WTC11 (cell line): ENCODE results near the gene ATP13A5. TPM values are rescaled to one million over a fixed set of nuclear protein-coding genes. Genes with fewer than 3 reads are reported as not detected.

Experiments
- ATAC-seq: fragments of 200-7000 bp; cut with Tn5 transposase; 2 replicates; pipeline ENCODE4 v1.10.0; 2021; ENCODE audit warnings: mild to moderate bottlenecking, moderate library complexity
- CTCF ChIA-PET: fragments of 300-600 bp; sonication (Branson Sonifier 250); formaldehyde crosslinking; loops from one replicate; lab custom pipeline; 2021; ENCODE audit warnings: antibody characterized with exemption; lab: Charles Lee
- POLR2A ChIA-PET: fragments of 350-600 bp; sonication (Branson Sonifier 250); formaldehyde crosslinking; loops from one replicate; lab custom pipeline; 2021; ENCODE audit warnings: antibody characterized with exemption; lab: Charles Lee
- DNase-seq: peaks from one replicate; pipeline ENCODE4 v3.0.0; 2021; ENCODE audit warnings: low spot score
- H3K27ac Mint-ChIP-seq: 2 replicates; pipeline ENCODE4 v1.8.0; 2021; ENCODE audit warnings: mixed read lengths
- H3K27me3 Mint-ChIP-seq: 2 replicates; pipeline ENCODE4 v1.8.0; 2021; ENCODE audit warnings: low read depth, mild to moderate bottlenecking, moderate library complexity, mixed read lengths
- H3K36me3 Mint-ChIP-seq: 2 replicates; pipeline ENCODE4 v1.8.0; 2021; ENCODE audit warnings: mixed read lengths
- H3K4me1 Mint-ChIP-seq: 2 replicates; pipeline ENCODE4 v1.8.0; 2022; ENCODE audit warnings: mixed read lengths
- H3K4me3 Mint-ChIP-seq: 2 replicates; pipeline ENCODE4 v1.8.0; 2021; ENCODE audit warnings: mild to moderate bottlenecking, moderate library complexity, mixed read lengths
- H3K9me3 Mint-ChIP-seq: 2 replicates; pipeline ENCODE4 v1.8.0; 2021; ENCODE audit warnings: mixed read lengths
- SOX15 ChIP-seq: fragments of 250-450 bp; sonication (Bioruptor Pico); IDR thresholded peaks from 2 replicates; pipeline ENCODE4 v1.9.0; 2021; ENCODE audit warnings: mild to moderate bottlenecking
- ZNF281 ChIP-seq: sonication (generic); formaldehyde crosslinking; IDR thresholded peaks from 2 replicates; pipeline ENCODE4 v1.8.0; 2023; ENCODE audit warnings: mild to moderate bottlenecking, missing genetic modification reagents
- ZNF671 ChIP-seq: fragments of 250-450 bp; sonication (Bioruptor Pico); IDR thresholded peaks from 2 replicates; pipeline ENCODE4 v1.8.0; 2021; ENCODE audit warnings: mild to moderate bottlenecking
- total RNA-seq: library from RNA; stranded (reverse); gene quantifications from 3 replicates; pipeline ENCODE4 v1.2.3, GENCODE V29; 2021

The ATP13A5 gene
- total RNA-seq, 1 experiment from 2014 or later, result not detected

GRCh38 chr3:193228206-193228605 lies 150.3 kb downstream of the ATP13A5 start (continued):
- TF ChIP-seq ZNF281 (CRISPR knock-in tag), result no peak
- TF ChIP-seq ZNF671 (CRISPR knock-in tag), result no peak

GRCh38 chr3:193225302-193226125 lies 153.0 kb downstream of the ATP13A5 start:
- ChIA-PET CTCF (interaction anchor here (0.5 kb wide), 1 partner anchor 833 kb away, joined by 3 read pairs; no protein-coding TSS in a partner anchor), POLR2A (interaction anchor here (0.5 to 0.6 kb wide), 2 partner anchors 130 to 237 kb away, joined by 3 read pairs; no protein-coding TSS in a partner anchor)
- DNase-seq (no peak), ATAC-seq (no peak; the same call in 1 of the 2 replicates)
- TF ChIP-seq SOX15, result no peak
- Mint-ChIP-seq H3K27me3 (no peaks in the 10 kb centered on the region; the same call in 1 of the 2 replicates), H3K4me3 (no peak overlapping the region), H3K36me3 (no peaks in the 10 kb centered on the region), H3K4me1 (peaks cover 52% of the 10 kb centered on the region), H3K27ac (no peak overlapping the region), H3K9me3 (no peaks in the 10 kb centered on the region)

Other genes starting within 250 kb of the ATP13A5 start
- 3.9 to 5.0 TPM (median 4.8 TPM) in 3 replicates for gene PLAAT1, start 137.5 kb downstream of the ATP13A5 start, total RNA-seq
- 0.18 to 0.60 TPM (median 0.20 TPM) in 3 replicates for gene ATP13A4, start 176.1 kb upstream of the ATP13A5 start, total RNA-seq
- gene OPA1, start 214.5 kb upstream of the ATP13A5 start, total RNA-seq, result 64.6 to 84.7 TPM (median 77.6 TPM) in 3 replicates